Right lobe of liver (tissue), 4 donors: ENCODE measurements around the gene POLG.

ENCODE experiments used
- CTCF ChIP-seq, 4 donors: fragments of 200-600 bp in 3 of 4; fragments of 450-650 bp in 1 of 4; IDR thresholded peaks; one replicate each; pipeline versions ENCODE4 v1.5.1 to v1.8.0; 2016 to 2022; ENCODE audit warnings: antibody characterized with exemption in 4 of 4, mild to moderate bottlenecking in 2 of 4
- POLR2A ChIP-seq: fragments of 450-650 bp; IDR thresholded peaks from one replicate; pipeline ENCODE4 v1.6.1; 2017; ENCODE audit warnings: antibody characterized with exemption, mild to moderate bottlenecking
- donor health status: DM: no; HTN: no; CAD: no.
- donor health status: DM: no; HTN: no; CAD: no.
- donor health status: DM: no; HTN: yes; CAD: no.

GRCh38 chr15:89301304-89302089, 33.1 kb downstream of the POLG start:
- TF ChIP-seq CTCF (IDR thresholded peaks at IDR 0.05): no peak
- TF ChIP-seq POLR2A: no peak
